K562 (cell line): ENCODE data around the gene YPEL4. TPM values are rescaled to one million over a fixed set of nuclear protein-coding genes. Genes with fewer than 3 reads are reported as not detected.

ENCODE experiments used
- ARID3B ChIP-seq: fragments of 250-450 bp; sonication (Bioruptor Pico); IDR thresholded peaks from 2 replicates; pipeline ENCODE4 v1.4.0; 2020; ENCODE audit warnings: borderline replicate concordance
- BRF1 ChIP-seq: IDR thresholded peaks from 3 replicates; pipeline ENCODE4 v1.6.1; 2011; ENCODE audit warnings: borderline replicate concordance, mild to moderate bottlenecking; ENCODE audit not compliant: insufficient read length; ENCODE audit errors: extremely low read depth
- CXXC5 ChIP-seq: fragments of 250-450 bp; sonication (Bioruptor Pico); IDR thresholded peaks from 2 replicates; pipeline ENCODE4 v1.8.0; 2022; ENCODE audit warnings: inconsistent platforms, mild to moderate bottlenecking, moderate library complexity
- ETS1 ChIP-seq: conservative IDR thresholded peaks from 2 replicates; pipeline ENCODE4 v1.6.1; 2011; ENCODE audit warnings: low read depth, mild to moderate bottlenecking, low read length; ENCODE audit not compliant: control insufficient read depth
- ETV1 ChIP-seq: fragments of 450-650 bp; conservative IDR thresholded peaks from 2 replicates; pipeline ENCODE4 v1.6.1; 2016; ENCODE audit warnings: missing genetic modification characterization, control low read depth, low read depth, missing compliant biosample characterization
- KLF1 ChIP-seq: fragments of 450-650 bp; IDR thresholded peaks from 2 replicates; pipeline ENCODE4 v1.6.1; 2016; ENCODE audit warnings: missing genetic modification characterization, missing compliant biosample characterization
- MBD2 ChIP-seq: sonication (generic); IDR thresholded peaks from 2 replicates; pipeline ENCODE4 v1.6.1; 2016; ENCODE audit warnings: low read depth, borderline replicate concordance
- MEIS2 ChIP-seq: fragments of 450-650 bp; IDR thresholded peaks from 2 replicates; pipeline ENCODE4 v1.6.1; 2014; ENCODE audit warnings: mild to moderate bottlenecking; ENCODE audit not compliant: partially characterized antibody
- PHB ChIP-seq: fragments of 250-450 bp; sonication (Bioruptor Pico); IDR thresholded peaks from 2 replicates; pipeline ENCODE4 v1.5.0; 2021
- PHF21A ChIP-seq: fragments of 450-650 bp; IDR thresholded peaks from 2 replicates; pipeline ENCODE4 v1.6.1; 2017; ENCODE audit warnings: low read depth, borderline replicate concordance
- POU5F1 ChIP-seq: fragments of 150-350 bp; IDR thresholded peaks from 2 replicates; pipeline ENCODE4 v1.6.1; 2014; ENCODE audit warnings: borderline replicate concordance, low read length, low read depth, mild to moderate bottlenecking; ENCODE audit not compliant: partially characterized antibody
- PTTG1 ChIP-seq: fragments of 450-650 bp; IDR thresholded peaks from 2 replicates; pipeline ENCODE4 v1.6.1; 2016; ENCODE audit warnings: low read depth, mild to moderate bottlenecking, missing genetic modification characterization, missing compliant biosample characterization
- RFX5 ChIP-seq: IDR thresholded peaks from 2 replicates; pipeline ENCODE4 v1.6.1; 2011; ENCODE audit warnings: low read depth, mild to moderate bottlenecking, improper control_type of control experiment, low read length
- SIX5 ChIP-seq, 2 experiments: IDR thresholded peaks; 2 replicates each; pipeline ENCODE4 v1.6.1; 2011; ENCODE audit warnings: low read length in 2 of 2, borderline replicate concordance in 1 of 2, low read depth in 1 of 2, mild to moderate bottlenecking in 1 of 2, moderate library complexity in 1 of 2; ENCODE audit not compliant: insufficient read depth in 1 of 2
- SNRNP70 ChIP-seq: fragments of 200-400 bp; formaldehyde crosslinking; optimal IDR thresholded peaks from 2 replicates; pipeline ENCODE3; 2017; ENCODE audit warnings: low read depth, low read length
- SP2 ChIP-seq: IDR thresholded peaks from 2 replicates; pipeline ENCODE4 v1.6.1; 2011; ENCODE audit warnings: mild to moderate bottlenecking, low read depth, low read length, moderate library complexity; ENCODE audit not compliant: poor library complexity, severe bottlenecking; ENCODE audit errors: extremely low read depth
- SRSF3 ChIP-seq: fragments of 200-400 bp; formaldehyde crosslinking; IDR thresholded peaks from 2 replicates; pipeline ENCODE4 v1.6.1; 2016; ENCODE audit warnings: mild to moderate bottlenecking, low read length, moderate library complexity; ENCODE audit not compliant: insufficient read depth
- THAP12 ChIP-seq: fragments of 250-450 bp; sonication (Bioruptor Pico); IDR thresholded peaks from 2 replicates; pipeline ENCODE4 v1.9.0; 2021; ENCODE audit warnings: mild to moderate bottlenecking, inconsistent platforms
- ZNF347 ChIP-seq: fragments of 450-650 bp; formaldehyde crosslinking; IDR thresholded peaks from 2 replicates; pipeline ENCODE4 v1.4.0; 2020; ENCODE audit warnings: low read depth, mild to moderate bottlenecking, moderate library complexity
- ZNF354B ChIP-seq: fragments of 250-450 bp; sonication (Bioruptor Pico); IDR thresholded peaks from 2 replicates; pipeline ENCODE4 v1.4.0; 2020
- ZNF445 ChIP-seq: fragments of 250-450 bp; sonication (Bioruptor Pico); IDR thresholded peaks from 2 replicates; pipeline ENCODE4 v1.4.0; 2020; ENCODE audit warnings: low read depth, mild to moderate bottlenecking, moderate library complexity
- polyA plus RNA-seq, 8 experiments: library from polyadenylated mRNA; depleted of rRNA in 4 of 8; stranded (reverse) in 5 of 8; unstranded in 3 of 8; fragments of >200 nt; fragmentation: Nextera tagmentation in 2 of 8; fragmentation: Illumina TruSeq in 1 of 8; extraction: Ambion mirVana in 2 of 8; extraction: Trizol in 1 of 8; gene quantifications; 2 replicates each; pipeline versions ENCODE4 v1.2.1 to v1.2.3, GENCODE V29; 2011 to 2014; ENCODE audit warnings: inconsistent platforms in 1 of 8, missing spikeins in 1 of 8
- total RNA-seq, 7 experiments: library from RNA; depleted of rRNA in 6 of 7; stranded (reverse); fragments of >200 nt in 6 of 7; fragmentation: Illumina TruSeq in 2 of 7; extraction: Trizol in 2 of 7; gene quantifications; 2 replicates each; pipeline versions ENCODE4 v1.2.1 to v1.2.3, GENCODE V29; 2011 to 2021; ENCODE audit warnings: low replicate concordance in 1 of 7

Gene YPEL4
- total and polyA plus RNA-seq, 9 of the 15 experiments (the other 6 are each of a cell fraction or from before 2014, with no cell fraction given) = 0.07 to 1.4 (median 0.40) TPM; not detected in 2

GRCh38 chr11:57657194-57658022, 7.7 kb upstream of the YPEL4 start, which contains the start of gene CLP1 (continued):
- TF ChIP-seq BRF1 (no peak), POU5F1 (peak; percentile 79), RFX5 (no peak), ZNF347 (CRISPR knock-in tag) (no peak), KLF1 (tag) (peak; percentile 41; the same call in 1 of the 2 replicates), PHF21A (peak; percentile 80), ETS1 (peak; percentile 99), MEIS2 (peak; percentile 57), PHB (CRISPR knock-in tag) (no peak), PTTG1 (tag) (no peak), ARID3B (no peak), SP2 (no peak), CXXC5 (CRISPR knock-in tag) (peak; percentile 84), SRSF3 (no peak), ZNF354B (CRISPR knock-in tag) (no peak), ETV1 (tag) (peak; percentile 60), ZNF445 (no peak), MBD2 (peak; percentile 90), THAP12 (no peak), SIX5 (IDR thresholded peaks at IDR 0.05; ENCODE audit: borderline replicate concordance in 1 of 2, insufficient read depth in 1 of 2, low read depth in 1 of 2, low read length in 2 of 2) (peak; percentile 93), SNRNP70 (no peak)
